Right lobe of liver (tissue), 6 donors: ENCODE results near the gene CDH4. TPM values are rescaled to one million over a fixed set of nuclear protein-coding genes. Genes with fewer than 3 reads are reported as not detected.

Experiments
- ATAC-seq, 4 donors: fragments of 200-7000 bp; cut with Tn5 transposase; one replicate each; pipeline ENCODE4 v1.9.1; 2020; ENCODE audit warnings: mild to moderate bottlenecking in 4 of 4, moderate library complexity in 4 of 4
- DNase-seq, 3 donors: peaks; one replicate each; pipeline ENCODE4 v3.0.0-alpha.2; 2020
- H3K27ac ChIP-seq, 3 donors: fragments of 200-600 bp; one replicate each; pipeline ENCODE4 v1.8.0; 2022
- H3K27me3 ChIP-seq, 2 donors: fragments of 200-600 bp; one replicate each; pipeline ENCODE4 v1.8.0; 2022
- H3K36me3 ChIP-seq, 4 donors: fragments of 200-600 bp; sonication (generic) in 1 of 4; one replicate each; pipeline versions ENCODE4 v1.5.1 to v1.8.0; 2017 to 2022; ENCODE audit warnings: control low read depth in 1 of 4
- H3K4me1 ChIP-seq, 4 donors: fragments of 200-600 bp; sonication (generic) in 1 of 4; one replicate each; pipeline versions ENCODE4 v1.5.1 to v1.8.0; 2017 to 2022; ENCODE audit warnings: control low read depth in 1 of 4
- H3K4me3 ChIP-seq, 3 donors: fragments of 200-600 bp; one replicate each; pipeline ENCODE4 v1.8.0; 2022
- H3K9me3 ChIP-seq, 4 donors: fragments of 200-600 bp; sonication (generic) in 1 of 4; one replicate each; pipeline versions ENCODE4 v1.5.1 to v1.8.0; 2017 to 2022; ENCODE audit warnings: control low read depth in 1 of 4
- CTCF ChIP-seq, 4 donors: fragments of 200-600 bp in 3 of 4; fragments of 450-650 bp in 1 of 4; IDR thresholded peaks; one replicate each; pipeline versions ENCODE4 v1.5.1 to v1.8.0; 2016 to 2022; ENCODE audit warnings: antibody characterized with exemption in 4 of 4, mild to moderate bottlenecking in 2 of 4
- POLR2A ChIP-seq: fragments of 450-650 bp; IDR thresholded peaks from one replicate; pipeline ENCODE4 v1.6.1; 2017; ENCODE audit warnings: antibody characterized with exemption, mild to moderate bottlenecking
- WGBS: methylation state at CpG from one replicate; pipeline ENCODE4 v1.1.6; 2018; ENCODE audit warnings: low coverage, low lambda C conversion rate; ENCODE audit not compliant: insufficient coverage; ENCODE audit errors: missing lambda C conversion rate; 5-methylcytosine and 5-hydroxymethylcytosine counted together
- intact Hi-C, 2 donors: fragments of 100-400 bp; cut with DNase I; formaldehyde crosslinking; loops; one replicate each; pipeline versions ENCODE4 v1.11.2 to v1.14.1; 2022
- total RNA-seq, 6 experiments: library from RNA; depleted of rRNA in 2 of 6; stranded (reverse); fragments of >200 nt in 2 of 6; fragmentation: NEBNext Ultra II Directional in 3 of 6; extraction: Animal tissue kit (Norgen Biotek cat#: 25700) in 3 of 6; gene quantifications; one replicate each; pipeline versions ENCODE4 v1.1.0 to v1.2.4, GENCODE V29; 2016 to 2023
- donor health status: DM: no; HTN: yes; CAD: no.
- donor health status: DM: no; HTN: no; CAD: no.
- donor health status: DM: no; HTN: no; CAD: no.
- donor health status: DM: no; HTN: yes; CAD: no.
- donor health status: DM: no; HTN: yes; CAD: no.

The CDH4 gene
- total RNA-seq, 6 experiments from 2014 or later = 0.02 to 0.14 (median 0.09) TPM; not detected in 3

GRCh38 chr20:61654726-61655125, 402.7 kb downstream of the CDH4 start:
- 8% methylated on average over 1 of the region's 14 CpGs for WGBS
- H3K4me1 ChIP-seq = no peaks in the 10 kb centered on the region
- H3K4me3 ChIP-seq = no peak overlapping the region
- H3K36me3 ChIP-seq = no peaks in the 10 kb centered on the region
- H3K27me3 ChIP-seq = no peaks in the 10 kb centered on the region
- intact Hi-C loops = no loop called here
- TF ChIP-seq CTCF (IDR thresholded peaks at IDR 0.05) (no peak), POLR2A (no peak)
- H3K9me3 ChIP-seq = no peaks in the 10 kb centered on the region
- no peak overlapping the region for H3K27ac ChIP-seq
- DNase-seq (peak in 1 of 3 donors; percentile 32), ATAC-seq (no peak)

- Histone ChIP-seq H3K27me3 (no peaks in the 10 kb centered on the region), H3K36me3 (no peaks in the 10 kb centered on the region), H3K4me3 (no peak overlapping the region), H3K9me3 (no peaks in the 10 kb centered on the region), H3K4me1 (no peaks in the 10 kb centered on the region), H3K27ac (no peak overlapping the region)
- ATAC-seq = peak in 1 of 4 donors; percentile 9
- DNase-seq = peak in 1 of 3 donors; percentile 17
- 54% methylated on average over 8 of the region's 10 CpGs for WGBS
- intact Hi-C loops = no loop called here
- TF ChIP-seq CTCF (IDR thresholded peaks at IDR 0.05) (no peak), POLR2A (no peak)
Measured at GRCh38 chr20:61655591-61655990, 403.5 kb downstream of the CDH4 start.

- DNase-seq (peak in 1 of 3 donors; percentile 35), ATAC-seq (no peak)
- Histone ChIP-seq H3K4me1 (no peaks in the 10 kb centered on the region), H3K4me3 (no peak overlapping the region), H3K27ac (no peak overlapping the region), H3K36me3 (no peaks in the 10 kb centered on the region), H3K27me3 (no peaks in the 10 kb centered on the region), H3K9me3 (no peaks in the 10 kb centered on the region)
- intact Hi-C loops = no loop called here
- TF ChIP-seq POLR2A = no peak
- TF ChIP-seq CTCF (IDR thresholded peaks at IDR 0.05) = no peak
- 63% methylated on average over 9 of the region's 21 CpGs for WGBS
Measured at GRCh38 chr20:61656198-61656597, 404.1 kb downstream of the CDH4 start.

GRCh38 chr20:61657721-61658377, 405.8 kb downstream of the CDH4 start:
- no peak overlapping the region for H3K4me3 ChIP-seq
- no peaks in the 10 kb centered on the region for H3K9me3 ChIP-seq
- intact Hi-C loops = no loop called here
- no peaks in the 10 kb centered on the region for H3K36me3 ChIP-seq
- no peak for TF ChIP-seq CTCF (IDR thresholded peaks at IDR 0.05)
- no peak for TF ChIP-seq POLR2A
- H3K27ac ChIP-seq = no peak overlapping the region
- ATAC-seq (no peak), DNase-seq (peak in 1 of 3 donors; percentile 18)
- H3K27me3 ChIP-seq = no peaks in the 10 kb centered on the region
- 53% methylated on average over 7 of the region's 15 CpGs for WGBS
- H3K4me1 ChIP-seq = no peaks in the 10 kb centered on the region
